NCI-H2029 (cell line): ENCODE results near the gene TAT.
"Not testable (repeated sequence)": the region's sequence is repeated elsewhere in the genome, so short reads cannot be mapped to it uniquely, and the experiment has no call there.

Source experiments
- DNase-seq: peaks from one replicate; lab custom pipeline; 2025; lab: John Stamatoyannopoulos, UW

TAT gene

DNA sequence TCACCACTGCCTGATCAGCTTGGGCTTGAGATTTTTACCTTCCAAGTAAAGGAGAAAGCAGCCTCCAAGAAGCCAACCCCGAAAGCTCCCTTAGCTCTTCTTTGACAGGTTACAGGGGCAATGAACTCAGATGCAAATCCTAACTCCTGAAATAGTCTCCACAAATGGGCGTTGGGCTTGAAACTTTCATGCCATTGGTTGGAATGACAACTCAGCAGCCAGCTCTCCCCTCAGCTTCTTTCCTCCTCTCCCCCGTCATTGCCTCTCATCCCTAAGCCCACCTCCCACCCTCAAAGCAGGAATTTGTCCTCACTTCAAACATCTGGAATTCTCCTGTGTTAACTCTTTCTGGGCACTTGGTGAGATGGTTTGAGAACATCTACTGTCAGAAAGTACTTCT, at the start of gene TAT:
Gene TAT (minus strand): TSS at position 122 of the 400 bp plus-strand sequence. CDS start 677 bp downstream, outside the sequence.
- no peak for DNase-seq

DNA sequence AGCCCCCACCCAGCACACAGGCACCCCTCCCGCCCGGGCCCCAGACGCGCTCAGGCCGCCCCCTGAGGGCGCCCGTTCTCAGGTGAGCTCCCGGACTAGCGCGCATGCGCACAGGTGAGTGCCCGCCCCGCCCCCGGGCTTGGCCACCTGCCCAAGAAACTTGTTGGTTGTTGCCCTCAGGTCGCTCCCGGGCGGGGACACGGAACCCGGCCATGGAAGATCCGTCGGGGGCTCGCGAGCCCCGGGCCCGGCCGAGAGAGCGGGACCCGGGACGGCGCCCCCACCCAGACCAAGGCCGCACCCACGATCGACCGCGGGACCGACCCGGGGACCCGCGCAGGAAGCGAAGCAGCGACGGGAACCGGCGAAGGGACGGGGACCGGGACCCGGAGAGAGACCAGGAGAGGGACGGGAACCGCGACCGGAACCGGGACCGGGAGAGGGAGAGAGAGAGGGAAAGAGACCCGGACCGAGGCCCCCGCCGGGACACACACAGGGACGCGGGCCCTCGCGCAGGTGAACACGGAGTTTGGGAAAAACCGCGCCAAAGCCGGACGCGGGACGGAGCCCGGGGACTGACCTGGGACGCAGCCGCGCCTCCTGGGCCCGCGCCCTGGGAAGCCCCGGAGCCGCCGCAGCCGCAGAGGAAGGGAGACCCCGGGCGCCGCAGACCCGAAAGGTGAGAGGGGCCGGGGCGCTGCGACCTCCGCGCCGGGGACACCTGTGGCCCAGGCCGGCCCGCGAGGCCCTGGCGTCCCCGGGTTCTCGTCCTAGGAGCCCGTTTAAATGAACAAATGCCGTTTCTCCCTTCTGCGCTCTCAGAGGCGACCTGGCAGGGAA, 49.3 kb upstream of the TAT start, which contains the start of gene MARVELD3:
Gene MARVELD3 (plus strand): TSS at position 167 of the 840 bp plus-strand sequence. CDS start 46 bp downstream, at position 213.
- DNase-seq: peak; percentile 15

GRCh38 chr16:71625113-71625850, 48.4 kb upstream of the TAT start:
- no peak for DNase-seq

- no peak for DNase-seq
Observed at GRCh38 chr16:71623597-71623996, 46.7 kb upstream of the TAT start.

- no peak for DNase-seq
Observed at GRCh38 chr16:71622088-71622487, 45.2 kb upstream of the TAT start.

GRCh38 chr16:71618429-71618828, 41.5 kb upstream of the TAT start:
- no peak for DNase-seq

GRCh38 chr16:71614956-71615355, 38.1 kb upstream of the TAT start:
- not testable (repeated sequence) for DNase-seq

- DNase-seq: no peak
Observed at GRCh38 chr16:71610936-71611871, 34.3 kb upstream of the TAT start.

DNA sequence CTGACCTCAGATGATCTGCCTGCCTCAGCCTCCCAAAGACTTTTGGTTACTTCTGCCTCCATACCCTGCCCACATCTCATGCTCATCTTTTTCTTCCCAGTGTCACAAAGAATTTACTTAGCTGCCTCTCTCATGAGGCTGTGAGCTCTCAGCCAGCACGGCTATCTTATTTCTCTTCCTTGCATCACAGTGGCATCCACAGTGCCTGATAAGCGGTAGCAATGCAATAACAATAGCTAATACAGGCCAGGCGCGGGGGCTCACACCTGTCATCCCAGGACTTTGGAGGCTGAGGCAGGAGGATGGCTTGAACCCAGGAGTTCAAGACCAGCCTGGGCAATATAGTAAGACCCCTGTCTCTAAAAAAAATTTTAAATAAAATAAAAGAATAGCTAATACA, 33.6 kb upstream of the TAT start:
- no peak for DNase-seq

DNA sequence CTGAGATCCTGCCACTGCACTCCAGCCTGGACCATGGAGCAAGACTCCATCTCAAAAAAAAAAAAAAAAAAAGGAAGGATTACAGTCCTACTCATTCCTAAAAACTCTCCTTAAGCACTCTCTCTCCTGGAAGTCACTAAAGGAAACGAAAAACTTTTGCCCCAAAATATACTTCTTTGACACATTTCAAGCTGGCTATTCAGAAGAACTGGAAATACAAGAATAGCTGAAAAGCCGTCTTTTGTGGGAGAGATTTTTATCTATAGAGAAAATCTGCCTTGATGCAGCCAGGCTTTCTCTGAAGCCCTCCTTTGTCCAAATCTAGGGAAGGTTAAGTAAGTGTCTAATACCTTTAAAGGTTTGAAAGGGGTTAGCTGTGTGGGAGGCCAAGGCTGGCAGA, 32.2 kb upstream of the TAT start:
- no peak for DNase-seq

GRCh38 chr16:71600822-71601221, 23.9 kb upstream of the TAT start:
- no peak for DNase-seq

- DNase-seq: not testable (repeated sequence)
Observed at GRCh38 chr16:71598426-71598825, 21.5 kb upstream of the TAT start.

DNA sequence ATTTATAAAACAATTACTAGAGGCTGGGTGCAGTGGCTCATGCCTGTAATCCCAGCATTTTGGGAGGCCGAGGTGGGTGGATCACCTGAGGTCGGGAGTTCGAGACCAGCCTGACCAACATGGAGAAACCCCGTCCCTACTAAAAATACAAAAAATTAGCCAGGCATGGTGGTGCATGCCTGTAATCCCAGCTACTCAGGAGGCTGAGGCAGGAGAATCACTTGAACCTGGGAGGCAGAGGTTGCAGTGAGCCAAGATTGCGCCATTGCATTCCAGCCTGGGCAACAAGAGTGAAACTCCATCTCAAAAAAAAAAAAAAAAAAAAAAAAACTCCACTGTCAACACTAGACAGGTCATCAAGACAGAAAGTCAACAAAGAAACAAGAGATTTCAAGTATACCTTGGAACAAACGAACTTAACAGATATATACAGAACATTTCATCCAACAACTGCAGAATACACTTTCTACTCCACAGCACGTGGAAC, 18.5 kb upstream of the TAT start:
- DNase-seq: not testable (repeated sequence)

DNA sequence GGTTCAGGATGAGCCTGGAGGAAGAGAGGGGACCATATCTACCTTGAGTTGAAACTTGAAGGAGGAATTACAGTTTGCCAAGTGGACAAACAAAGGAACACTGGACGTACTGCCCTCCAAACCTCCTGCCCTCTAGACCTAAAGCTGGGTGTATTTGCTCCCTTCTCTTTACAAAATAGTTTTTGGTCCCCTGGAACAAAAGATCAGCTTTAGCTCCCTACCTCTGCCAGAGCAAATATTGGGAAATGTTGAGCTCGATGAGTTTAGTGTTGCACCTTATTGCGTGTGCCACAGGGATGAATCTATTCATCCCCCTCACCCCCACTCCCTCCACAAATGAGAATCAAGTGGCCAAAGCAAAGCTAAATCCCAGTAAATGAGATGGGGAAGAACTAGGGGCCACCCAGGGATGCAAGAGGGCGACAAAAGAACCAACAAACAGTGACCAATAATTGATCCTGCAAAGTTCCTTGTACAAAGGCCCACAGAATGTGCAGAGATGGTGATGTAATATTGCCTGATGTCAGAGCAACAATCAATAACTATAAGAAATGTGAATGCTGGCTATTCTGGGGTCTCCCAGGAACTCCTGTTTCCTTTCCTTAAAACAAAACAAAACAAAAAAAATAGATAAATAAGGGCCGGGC, 17.2 kb upstream of the TAT start:
- no peak for DNase-seq

GRCh38 chr16:71593048-71593999, 16.4 kb upstream of the TAT start:
- no peak for DNase-seq

- DNase-seq: no peak
Observed at GRCh38 chr16:71591917-71592316, 15.0 kb upstream of the TAT start.

DNA sequence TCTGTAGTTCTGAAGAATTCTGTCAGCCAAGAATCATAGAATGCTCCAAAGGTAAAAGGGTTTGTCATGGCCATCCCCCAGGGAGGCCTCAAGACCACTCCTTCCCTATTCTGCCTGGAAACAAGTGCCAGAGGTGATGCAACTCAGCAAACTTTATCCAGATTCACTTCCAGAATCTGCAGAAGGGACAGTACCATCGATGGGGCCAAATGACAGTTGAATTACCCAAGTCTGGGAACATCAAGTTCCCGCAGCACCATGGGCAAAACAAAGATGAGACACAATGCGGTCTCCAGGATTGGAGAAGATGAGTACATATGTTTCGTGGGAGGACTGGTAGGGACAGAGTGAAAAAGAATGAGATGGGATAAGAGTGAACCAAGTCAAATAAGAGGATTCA, 13.7 kb upstream of the TAT start:
- no peak for DNase-seq

GRCh38 chr16:71590071-71590470, 13.2 kb upstream of the TAT start:
- DNase-seq: not testable (repeated sequence)

DNA sequence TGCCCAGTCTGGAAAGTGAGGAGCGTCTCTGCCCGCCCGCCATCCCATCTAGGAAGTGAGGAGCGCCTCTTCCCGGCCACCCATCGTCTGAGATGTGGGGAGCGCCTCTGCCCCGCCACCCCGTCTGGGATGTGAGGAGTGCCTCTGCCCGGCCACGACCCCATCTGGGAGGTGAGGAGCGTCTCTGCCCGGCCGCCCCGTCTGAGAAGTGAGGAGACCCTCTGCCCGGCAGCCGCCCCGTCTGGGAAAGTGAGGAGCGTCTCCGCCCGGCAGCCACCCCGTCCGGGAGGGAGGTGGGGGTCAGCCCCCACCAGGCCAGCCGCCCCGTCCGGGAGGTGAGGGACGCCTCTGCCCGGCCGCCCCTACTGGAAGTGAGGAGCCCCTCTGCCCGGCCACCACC, 12.4 kb upstream of the TAT start:
- not testable (repeated sequence) for DNase-seq

DNA sequence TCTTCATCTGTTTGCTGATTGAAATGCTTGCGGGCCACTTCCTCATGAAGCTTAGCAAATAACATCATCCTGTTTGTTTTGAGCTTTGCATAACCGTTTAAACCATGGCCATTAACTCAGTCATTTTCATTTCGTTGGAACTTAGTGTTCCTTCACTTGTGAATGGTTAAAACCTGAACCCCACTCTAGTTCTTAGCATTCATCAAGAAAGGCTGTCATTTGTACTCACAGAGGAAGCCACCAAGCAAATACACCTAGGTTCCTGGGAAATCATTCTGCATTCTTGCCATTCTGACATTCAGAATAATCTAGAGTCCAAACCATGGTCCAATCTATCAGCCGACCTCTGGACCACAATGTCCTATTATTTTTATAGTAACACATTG, 8.4 kb upstream of the TAT start:
- no peak for DNase-seq
